Measurements from ENCODE around the gene PCIF1.

- TF ChIP-seq, protein P1, sequence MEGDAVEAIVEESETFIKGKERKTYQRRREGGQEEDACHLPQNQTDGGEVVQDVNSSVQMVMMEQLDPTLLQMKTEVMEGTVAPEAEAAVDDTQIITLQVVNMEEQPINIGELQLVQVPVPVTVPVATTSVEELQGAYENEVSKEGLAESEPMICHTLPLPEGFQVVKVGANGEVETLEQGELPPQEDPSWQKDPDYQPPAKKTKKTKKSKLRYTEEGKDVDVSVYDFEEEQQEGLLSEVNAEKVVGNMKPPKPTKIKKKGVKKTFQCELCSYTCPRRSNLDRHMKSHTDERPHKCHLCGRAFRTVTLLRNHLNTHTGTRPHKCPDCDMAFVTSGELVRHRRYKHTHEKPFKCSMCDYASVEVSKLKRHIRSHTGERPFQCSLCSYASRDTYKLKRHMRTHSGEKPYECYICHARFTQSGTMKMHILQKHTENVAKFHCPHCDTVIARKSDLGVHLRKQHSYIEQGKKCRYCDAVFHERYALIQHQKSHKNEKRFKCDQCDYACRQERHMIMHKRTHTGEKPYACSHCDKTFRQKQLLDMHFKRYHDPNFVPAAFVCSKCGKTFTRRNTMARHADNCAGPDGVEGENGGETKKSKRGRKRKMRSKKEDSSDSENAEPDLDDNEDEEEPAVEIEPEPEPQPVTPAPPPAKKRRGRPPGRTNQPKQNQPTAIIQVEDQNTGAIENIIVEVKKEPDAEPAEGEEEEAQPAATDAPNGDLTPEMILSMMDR (IDR thresholded peaks at IDR 0.05): peak; percentile 18 to 51 (median 38)
- TF ChIP-seq POLR2A (IDR thresholded peaks at IDR 0.05) (peak; percentile 49 to 62), POLR2AphosphoS5 (IDR thresholded peaks at IDR 0.05) (peak; percentile 76 to 87 (median 80)), EP300 (IDR thresholded peaks at IDR 0.05) (peak in 1 of 4 donors; percentile 61)
Observed at GRCh38 chr20:45971675-45972499, 37.4 kb downstream of the PCIF1 start, which contains the start of gene ZNF335.
